D721Med (cell line): ENCODE results near the gene SCRN2.

Source experiments
- DNase-seq: peaks from one replicate; pipeline ENCODE4 v3.0.0; 2011; ENCODE audit warnings: low spot score; ENCODE audit not compliant: insufficient read length
- FAIRE-seq: peaks from 2 replicates; lab custom pipeline; 2011; peaks lifted over from hg19 to GRCh38; lab: Jason Lieb, UNC
- TF ChIP-seq, protein P1 (sequence below): IDR thresholded peaks from 2 replicates; pipeline ENCODE4 v1.5.1; 2012; ENCODE audit warnings: mild to moderate bottlenecking, control low read depth; ENCODE audit not compliant: insufficient read depth; ENCODE audit errors: missing control alignments

The SCRN2 gene

GRCh38 chr17:47882695-47883588 is 41.9 kb upstream of the SCRN2 start:
- TF ChIP-seq, protein P1, sequence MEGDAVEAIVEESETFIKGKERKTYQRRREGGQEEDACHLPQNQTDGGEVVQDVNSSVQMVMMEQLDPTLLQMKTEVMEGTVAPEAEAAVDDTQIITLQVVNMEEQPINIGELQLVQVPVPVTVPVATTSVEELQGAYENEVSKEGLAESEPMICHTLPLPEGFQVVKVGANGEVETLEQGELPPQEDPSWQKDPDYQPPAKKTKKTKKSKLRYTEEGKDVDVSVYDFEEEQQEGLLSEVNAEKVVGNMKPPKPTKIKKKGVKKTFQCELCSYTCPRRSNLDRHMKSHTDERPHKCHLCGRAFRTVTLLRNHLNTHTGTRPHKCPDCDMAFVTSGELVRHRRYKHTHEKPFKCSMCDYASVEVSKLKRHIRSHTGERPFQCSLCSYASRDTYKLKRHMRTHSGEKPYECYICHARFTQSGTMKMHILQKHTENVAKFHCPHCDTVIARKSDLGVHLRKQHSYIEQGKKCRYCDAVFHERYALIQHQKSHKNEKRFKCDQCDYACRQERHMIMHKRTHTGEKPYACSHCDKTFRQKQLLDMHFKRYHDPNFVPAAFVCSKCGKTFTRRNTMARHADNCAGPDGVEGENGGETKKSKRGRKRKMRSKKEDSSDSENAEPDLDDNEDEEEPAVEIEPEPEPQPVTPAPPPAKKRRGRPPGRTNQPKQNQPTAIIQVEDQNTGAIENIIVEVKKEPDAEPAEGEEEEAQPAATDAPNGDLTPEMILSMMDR = no peak
- DNase-seq (no peak), FAIRE-seq (no peak)

DNA sequence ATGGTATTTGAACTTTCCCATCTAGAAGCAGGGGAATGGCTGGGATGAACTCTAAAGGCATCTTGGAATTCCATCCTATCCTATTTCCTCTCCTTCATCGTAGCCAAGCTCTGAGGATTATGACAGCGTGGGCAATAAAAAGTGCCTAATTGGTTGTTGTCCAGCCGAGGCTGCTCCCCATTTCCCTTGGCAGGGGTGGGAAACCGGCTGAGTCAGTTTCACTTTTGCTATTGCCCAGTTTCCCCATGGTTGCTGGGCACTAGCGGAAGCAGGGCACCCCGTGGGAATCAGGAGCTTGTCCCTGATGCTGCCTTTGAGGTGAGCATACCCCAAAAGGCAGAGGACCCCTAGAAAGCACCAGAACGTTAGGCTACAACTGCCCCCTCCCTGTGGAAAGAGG is 41.2 kb upstream of the SCRN2 start:
- no peak for DNase-seq
- no peak for FAIRE-seq
- TF ChIP-seq, protein P1 = no peak

GRCh38 chr17:47879776-47880454 is 38.8 kb upstream of the SCRN2 start:
- FAIRE-seq (no peak), DNase-seq (no peak)
- TF ChIP-seq, protein P1 = no peak

DNA sequence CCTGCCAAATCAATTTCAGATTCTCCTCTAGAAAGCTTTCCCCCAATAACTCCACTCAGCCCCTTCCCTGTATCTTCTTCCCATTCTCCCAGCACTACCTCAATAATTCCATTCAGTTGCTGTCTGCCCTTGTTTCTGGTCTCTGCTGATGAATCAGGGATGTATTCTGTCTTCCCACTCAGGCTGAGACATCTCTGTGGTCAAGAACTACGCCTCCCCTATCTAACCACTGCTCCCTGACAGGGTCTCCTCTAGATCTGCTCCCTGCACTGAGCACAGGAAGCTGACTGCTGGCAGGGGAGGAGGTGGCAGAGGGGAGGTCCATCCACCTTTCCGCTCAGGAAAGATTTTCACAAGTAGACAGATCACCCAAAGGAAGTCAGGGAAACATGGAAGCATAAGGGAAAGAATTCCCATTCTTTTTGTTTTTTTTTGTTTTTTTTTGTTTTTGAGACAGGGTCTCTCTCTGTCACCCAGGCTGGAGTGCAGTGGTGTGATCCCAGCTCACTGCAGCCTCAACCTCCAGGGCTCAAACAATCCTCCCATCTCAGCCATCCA is 38.0 kb upstream of the SCRN2 start:
- DNase-seq (no peak), FAIRE-seq (no peak)
- TF ChIP-seq, protein P1 = no peak

GRCh38 chr17:47878203-47879027 is 37.3 kb upstream of the SCRN2 start:
- TF ChIP-seq, protein P1 = no peak
- DNase-seq (no peak), FAIRE-seq (no peak)

- TF ChIP-seq, protein P1 = no peak
These were observed 36.4 kb upstream of the SCRN2 start for GRCh38 chr17:47877368-47878034.

More at GRCh38 chr17:47877368-47878034, 36.4 kb upstream of the SCRN2 start:
- DNase-seq (no peak), FAIRE-seq (no peak)
